ENCODE measurements around the gene MINDY4.
"Not testable (repeated sequence)": the region's sequence is repeated elsewhere in the genome, so short reads cannot be mapped to it uniquely, and the experiment has no call there.

Gene MINDY4

DNA sequence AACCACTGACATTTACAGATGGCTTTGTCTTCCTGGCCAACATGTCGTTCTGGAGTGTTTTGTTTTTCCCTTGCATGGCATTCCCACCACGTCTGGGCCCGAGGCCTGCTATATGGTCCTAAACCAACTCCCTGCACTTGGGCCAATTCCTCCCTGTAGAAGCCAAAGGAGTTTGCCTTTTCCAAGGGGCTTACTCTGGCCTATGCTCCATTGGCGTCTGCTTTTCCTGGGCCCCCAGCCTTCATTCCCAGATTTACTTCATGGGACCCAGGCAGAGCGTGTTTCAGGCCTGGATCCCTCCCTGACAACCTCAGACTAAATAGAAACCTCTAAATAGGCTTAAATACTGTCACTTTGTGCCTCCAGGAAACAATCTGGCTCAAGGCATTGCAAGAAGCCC, 60.7 kb downstream of the MINDY4 start:
- H4K8ac ChIP-seq (ENCODE audit: low read depth, low read length), result no peak overlapping the region
- H2BK15ac ChIP-seq (replicated peaks; ENCODE audit: low read depth), result no peak overlapping the region
- H3K79me2 ChIP-seq (ENCODE audit: control insufficient read depth, insufficient read depth, low read length), result no peaks in the 10 kb centered on the region
- no peak overlapping the region for H4K5ac ChIP-seq (ENCODE audit: low read length)
- no peak for DNase-seq
- H3K27me3 ChIP-seq (ENCODE audit: insufficient read depth, low read length, poor library complexity), result no peaks in the 10 kb centered on the region
- H3K4ac ChIP-seq (ENCODE audit: low read depth, low read length), result no peak overlapping the region
- no peak overlapping the region for H2BK120ac ChIP-seq (ENCODE audit: low read depth, low read length)
- H3K4me2 ChIP-seq (ENCODE audit: low read length), result no peak overlapping the region
- no CpG with 5 or more reads among the region's 5 CpGs for WGBS (ENCODE audit: extremely low coverage, insufficient coverage, low lambda C conversion rate)
- no peak overlapping the region for H3K4me3 ChIP-seq (ENCODE audit: low read length)
- H3K79me1 ChIP-seq (ENCODE audit: low read length), result no peaks in the 10 kb centered on the region
- H2BK5ac ChIP-seq (ENCODE audit: low read length), result no peak overlapping the region
- no peaks in the 10 kb centered on the region for H3K36me3 ChIP-seq (ENCODE audit: control insufficient read depth, insufficient read depth, low read length)
- H3K4me1 ChIP-seq (ENCODE audit: control insufficient read depth, low read depth, low read length), result no peaks in the 10 kb centered on the region
- no peak overlapping the region for H2AK5ac ChIP-seq (ENCODE audit: low read length)
- no peak overlapping the region for H3K27ac ChIP-seq (ENCODE audit: low read depth, low read length)
- no peak overlapping the region for H3K18ac ChIP-seq (ENCODE audit: low read length)
- H3K9ac ChIP-seq (ENCODE audit: low read length), result no peak overlapping the region
- no peak overlapping the region for H3K56ac ChIP-seq (ENCODE audit: low read length)
- H3K23ac ChIP-seq (ENCODE audit: low read length), result no peak overlapping the region

DNA sequence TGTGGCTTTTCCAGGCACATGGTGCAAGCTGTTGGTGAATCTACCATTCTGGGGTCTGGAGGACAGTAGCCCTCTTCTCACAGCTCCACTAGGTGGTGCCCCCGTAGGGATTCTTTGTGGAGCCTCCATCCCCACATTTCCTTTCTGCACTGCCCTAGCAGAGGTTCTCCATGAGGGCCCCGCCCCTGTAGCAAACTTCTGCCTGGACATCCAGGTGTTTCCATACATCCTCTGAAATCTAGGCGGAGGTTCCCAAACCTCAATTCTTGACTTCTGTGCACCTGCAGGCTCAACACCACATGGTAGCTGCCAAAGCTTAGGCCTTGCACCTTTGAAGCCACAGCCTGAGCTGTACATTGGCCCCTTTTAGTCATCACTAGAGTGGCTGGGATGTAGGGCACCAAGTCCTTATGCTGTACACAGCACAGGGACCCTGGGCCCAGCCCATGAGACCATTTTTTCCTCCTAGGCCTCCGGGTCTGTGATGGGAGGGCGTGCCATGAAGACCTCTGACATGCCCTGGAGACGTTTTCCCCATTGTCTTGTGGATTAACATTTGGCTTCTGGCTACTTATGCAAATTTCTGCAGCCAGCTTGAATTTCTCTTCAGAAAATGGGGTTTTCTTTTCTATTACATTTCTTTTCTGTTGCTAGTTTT, 62.9 kb downstream of the MINDY4 start:
- not testable (repeated sequence) for H3K23ac ChIP-seq (ENCODE audit: low read length); DNase-seq; H2AK5ac ChIP-seq (ENCODE audit: low read length); H2BK5ac ChIP-seq (ENCODE audit: low read length); H3K4me3 ChIP-seq (ENCODE audit: low read length); H3K18ac ChIP-seq (ENCODE audit: low read length); H3K36me3 ChIP-seq (ENCODE audit: control insufficient read depth, insufficient read depth, low read length); H3K27me3 ChIP-seq (ENCODE audit: insufficient read depth, low read length, poor library complexity); H3K27ac ChIP-seq (ENCODE audit: low read depth, low read length); H3K56ac ChIP-seq (ENCODE audit: low read length); H4K5ac ChIP-seq (ENCODE audit: low read length); H3K79me1 ChIP-seq (ENCODE audit: low read length); H2BK15ac ChIP-seq (replicated peaks; ENCODE audit: low read depth); H3K4ac ChIP-seq (ENCODE audit: low read depth, low read length); H2BK120ac ChIP-seq (ENCODE audit: low read depth, low read length); H3K79me2 ChIP-seq (ENCODE audit: control insufficient read depth, insufficient read depth, low read length); H3K4me1 ChIP-seq (ENCODE audit: control insufficient read depth, low read depth, low read length); H3K9ac ChIP-seq (ENCODE audit: low read length); H3K4me2 ChIP-seq (ENCODE audit: low read length); H4K8ac ChIP-seq (ENCODE audit: low read depth, low read length)
- no CpG with 5 or more reads among the region's 6 CpGs for whole genome bisulfite sequencing (ENCODE audit: extremely low coverage, insufficient coverage, low lambda C conversion rate)

DNA sequence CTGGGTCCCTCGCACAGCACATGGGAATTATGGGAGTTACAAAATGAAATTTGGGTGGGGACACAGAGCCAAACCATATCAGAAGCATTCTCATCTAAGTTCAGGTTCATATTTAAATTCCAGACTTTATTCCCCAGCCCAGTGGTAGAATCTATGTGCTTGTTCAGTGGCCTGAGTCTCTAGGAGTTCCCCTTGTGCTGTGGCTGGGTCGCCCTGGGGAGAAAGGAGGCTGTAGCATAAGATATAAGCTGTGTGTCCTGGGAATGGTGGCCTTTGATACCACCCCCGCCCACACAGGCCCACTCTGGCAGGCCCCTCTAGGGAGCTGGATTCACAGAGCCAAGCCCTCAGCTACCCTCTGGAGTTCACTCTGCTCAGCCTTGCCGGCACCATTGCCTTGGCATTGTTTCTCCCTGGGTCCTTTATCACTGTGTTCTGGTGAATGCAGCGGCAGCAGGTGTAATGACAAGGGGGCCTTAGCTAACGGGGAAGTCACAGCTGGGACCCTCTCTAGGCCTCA, 64.2 kb downstream of the MINDY4 start:
- no peak overlapping the region for H3K27ac ChIP-seq (ENCODE audit: low read depth, low read length)
- no peak overlapping the region for H3K9ac ChIP-seq (ENCODE audit: low read length)
- H3K18ac ChIP-seq (ENCODE audit: low read length), result no peak overlapping the region
- no peak overlapping the region for H2AK5ac ChIP-seq (ENCODE audit: low read length)
- no peak overlapping the region for H2BK120ac ChIP-seq (ENCODE audit: low read depth, low read length)
- H3K27me3 ChIP-seq (ENCODE audit: insufficient read depth, low read length, poor library complexity), result no peaks in the 10 kb centered on the region
- no peaks in the 10 kb centered on the region for H3K79me2 ChIP-seq (ENCODE audit: control insufficient read depth, insufficient read depth, low read length)
- DNase-seq, result no peak
- no peak overlapping the region for H3K4me2 ChIP-seq (ENCODE audit: low read length)
- H4K5ac ChIP-seq (ENCODE audit: low read length), result no peak overlapping the region
- H3K56ac ChIP-seq (ENCODE audit: low read length), result no peak overlapping the region
- no peak overlapping the region for H3K4ac ChIP-seq (ENCODE audit: low read depth, low read length)
- no peak overlapping the region for H3K4me3 ChIP-seq (ENCODE audit: low read length)
- H3K36me3 ChIP-seq (ENCODE audit: control insufficient read depth, insufficient read depth, low read length), result no peaks in the 10 kb centered on the region
- no peak overlapping the region for H2BK5ac ChIP-seq (ENCODE audit: low read length)
- no CpG with 5 or more reads among the region's 6 CpGs for WGBS (ENCODE audit: extremely low coverage, insufficient coverage, low lambda C conversion rate)
- no peaks in the 10 kb centered on the region for H3K4me1 ChIP-seq (ENCODE audit: control insufficient read depth, low read depth, low read length)
- H4K8ac ChIP-seq (ENCODE audit: low read depth, low read length), result no peak overlapping the region
- H3K23ac ChIP-seq (ENCODE audit: low read length), result no peak overlapping the region
- no peak overlapping the region for H2BK15ac ChIP-seq (replicated peaks; ENCODE audit: low read depth)
- no peaks in the 10 kb centered on the region for H3K79me1 ChIP-seq (ENCODE audit: low read length)

DNA sequence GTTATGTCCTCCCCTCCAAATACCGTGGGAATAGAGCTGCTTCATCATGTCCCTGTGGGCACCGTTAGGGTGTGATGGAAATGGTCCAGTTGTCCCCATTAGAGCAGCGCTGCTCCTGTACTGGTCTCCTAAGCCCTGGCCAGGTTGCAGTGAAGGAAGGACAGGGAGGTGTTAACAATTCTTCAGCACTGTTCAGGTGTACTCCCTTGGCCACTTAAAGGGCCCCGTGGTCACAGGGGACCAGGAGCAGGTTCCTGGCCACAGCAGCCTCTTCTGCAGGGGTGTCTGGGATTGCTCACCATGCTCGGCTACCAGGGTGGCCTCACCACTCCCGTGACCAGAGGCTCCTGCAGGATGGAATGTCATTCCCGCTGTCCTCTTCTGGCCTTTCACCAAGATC, 65.8 kb downstream of the MINDY4 start:
- DNase-seq, result no peak
- Histone ChIP-seq H3K9ac (ENCODE audit: low read length) (no peak overlapping the region), H3K36me3 (ENCODE audit: control insufficient read depth, insufficient read depth, low read length) (no peaks in the 10 kb centered on the region), H2AK5ac (ENCODE audit: low read length) (no peak overlapping the region), H3K79me2 (ENCODE audit: control insufficient read depth, insufficient read depth, low read length) (no peaks in the 10 kb centered on the region), H4K8ac (ENCODE audit: low read depth, low read length) (no peak overlapping the region), H3K79me1 (ENCODE audit: low read length) (no peaks in the 10 kb centered on the region), H4K5ac (ENCODE audit: low read length) (no peak overlapping the region), H3K4me1 (ENCODE audit: control insufficient read depth, low read depth, low read length) (no peaks in the 10 kb centered on the region), H3K4me2 (ENCODE audit: low read length) (no peak overlapping the region), H3K27me3 (ENCODE audit: insufficient read depth, low read length, poor library complexity) (no peaks in the 10 kb centered on the region), H3K4ac (ENCODE audit: low read depth, low read length) (no peak overlapping the region), H2BK15ac (replicated peaks; ENCODE audit: low read depth) (no peak overlapping the region), H2BK5ac (ENCODE audit: low read length) (no peak overlapping the region), H3K18ac (ENCODE audit: low read length) (no peak overlapping the region), H3K23ac (ENCODE audit: low read length) (no peak overlapping the region), H3K56ac (ENCODE audit: low read length) (no peak overlapping the region), H2BK120ac (ENCODE audit: low read depth, low read length) (no peak overlapping the region), H3K27ac (ENCODE audit: low read depth, low read length) (no peak overlapping the region), H3K4me3 (ENCODE audit: low read length) (no peak overlapping the region)
- no CpG with 5 or more reads among the region's 7 CpGs for WGBS (ENCODE audit: extremely low coverage, insufficient coverage, low lambda C conversion rate)

DNA sequence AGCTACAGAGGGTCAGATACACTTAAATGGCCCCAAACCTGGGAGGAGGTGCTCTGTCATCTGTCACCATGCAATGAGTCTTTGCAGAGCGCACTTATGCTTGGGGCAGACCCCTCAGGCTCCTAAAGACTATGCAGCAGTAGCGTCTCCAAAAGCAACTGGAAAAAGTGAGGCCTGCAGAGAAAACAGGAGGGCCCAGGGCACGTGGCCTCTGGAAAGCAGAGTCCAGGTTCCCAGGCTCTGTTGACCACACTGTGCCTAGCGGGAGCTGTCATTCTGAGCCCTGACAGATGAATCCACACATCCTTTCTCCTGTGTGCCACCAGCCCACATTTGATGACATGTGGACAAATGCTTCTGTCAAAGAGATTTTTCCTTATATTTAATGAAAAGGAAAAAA, 66.4 kb downstream of the MINDY4 start:
- no CpG with 5 or more reads among the region's 4 CpGs for WGBS (ENCODE audit: extremely low coverage, insufficient coverage, low lambda C conversion rate)
- H3K4ac ChIP-seq (ENCODE audit: low read depth, low read length), result no peak overlapping the region

DNA sequence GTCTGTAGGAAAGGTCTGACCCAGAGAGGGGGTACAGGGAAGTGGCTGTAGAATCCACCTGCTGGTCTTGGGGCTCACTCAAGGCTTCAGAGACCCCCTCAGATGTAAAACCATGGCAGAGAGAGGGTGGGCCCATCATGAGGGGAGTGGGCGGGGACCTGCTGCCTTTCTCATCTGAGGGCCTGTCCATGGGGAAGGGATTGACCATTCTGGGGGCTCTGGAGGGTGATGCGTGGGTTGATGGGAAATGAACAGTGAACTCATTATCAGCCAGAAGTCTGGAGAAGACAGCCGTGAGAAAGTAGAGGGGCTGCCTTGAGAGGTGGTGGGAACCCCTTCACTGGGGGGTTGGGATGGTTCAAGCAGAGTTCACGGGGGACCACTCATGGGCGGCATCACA, 66.8 kb downstream of the MINDY4 start:
- Histone ChIP-seq H3K23ac (ENCODE audit: low read length) (no peak overlapping the region), H4K5ac (ENCODE audit: low read length) (no peak overlapping the region), H2BK120ac (ENCODE audit: low read depth, low read length) (no peak overlapping the region), H3K18ac (ENCODE audit: low read length) (no peak overlapping the region), H3K36me3 (ENCODE audit: control insufficient read depth, insufficient read depth, low read length) (no peaks in the 10 kb centered on the region), H2AK5ac (ENCODE audit: low read length) (no peak overlapping the region), H4K8ac (ENCODE audit: low read depth, low read length) (no peak overlapping the region), H3K56ac (ENCODE audit: low read length) (no peak overlapping the region), H3K9ac (ENCODE audit: low read length) (no peak overlapping the region), H3K27me3 (ENCODE audit: insufficient read depth, low read length, poor library complexity) (no peaks in the 10 kb centered on the region), H3K79me2 (ENCODE audit: control insufficient read depth, insufficient read depth, low read length) (no peaks in the 10 kb centered on the region), H3K4me1 (ENCODE audit: control insufficient read depth, low read depth, low read length) (no peaks in the 10 kb centered on the region), H3K27ac (ENCODE audit: low read depth, low read length) (no peak overlapping the region), H2BK5ac (ENCODE audit: low read length) (no peak overlapping the region), H3K79me1 (ENCODE audit: low read length) (no peaks in the 10 kb centered on the region), H2BK15ac (replicated peaks; ENCODE audit: low read depth) (no peak overlapping the region), H3K4ac (ENCODE audit: low read depth, low read length) (no peak overlapping the region), H3K4me3 (ENCODE audit: low read length) (no peak overlapping the region), H3K4me2 (ENCODE audit: low read length) (no peak overlapping the region)
- no peak for DNase-seq
- WGBS (ENCODE audit: extremely low coverage, insufficient coverage, low lambda C conversion rate), result no CpG with 5 or more reads among the region's 5 CpGs

More for the DNA sequence above, 66.4 kb downstream of the MINDY4 start:
- no peak overlapping the region for H3K56ac ChIP-seq (ENCODE audit: low read length)
- no peak overlapping the region for H3K4me3 ChIP-seq (ENCODE audit: low read length)
- H3K79me1 ChIP-seq (ENCODE audit: low read length), result no peaks in the 10 kb centered on the region
- H2BK120ac ChIP-seq (ENCODE audit: low read depth, low read length), result no peak overlapping the region
- no peak overlapping the region for H3K4me2 ChIP-seq (ENCODE audit: low read length)
- H2AK5ac ChIP-seq (ENCODE audit: low read length), result no peak overlapping the region
- H3K79me2 ChIP-seq (ENCODE audit: control insufficient read depth, insufficient read depth, low read length), result no peaks in the 10 kb centered on the region
- no peaks in the 10 kb centered on the region for H3K27me3 ChIP-seq (ENCODE audit: insufficient read depth, low read length, poor library complexity)
- DNase-seq, result no peak
- no peaks in the 10 kb centered on the region for H3K4me1 ChIP-seq (ENCODE audit: control insufficient read depth, low read depth, low read length)
- H4K8ac ChIP-seq (ENCODE audit: low read depth, low read length), result no peak overlapping the region
- H3K23ac ChIP-seq (ENCODE audit: low read length), result no peak overlapping the region
- H3K36me3 ChIP-seq (ENCODE audit: control insufficient read depth, insufficient read depth, low read length), result no peaks in the 10 kb centered on the region
- no peak overlapping the region for H2BK15ac ChIP-seq (replicated peaks; ENCODE audit: low read depth)
- no peak overlapping the region for H3K18ac ChIP-seq (ENCODE audit: low read length)
- no peak overlapping the region for H3K9ac ChIP-seq (ENCODE audit: low read length)
- H4K5ac ChIP-seq (ENCODE audit: low read length), result no peak overlapping the region
- H3K27ac ChIP-seq (ENCODE audit: low read depth, low read length), result no peak overlapping the region
- no peak overlapping the region for H2BK5ac ChIP-seq (ENCODE audit: low read length)

Data from mesendoderm (in vitro differentiated cells).